DMS53 treated with DMSO at 0.1 percent for 48 hours (cell line): ENCODE data around the gene KCTD11.

ENCODE experiments used
- DNase-seq: peaks from one replicate; lab custom pipeline; 2025; ENCODE audit not compliant: unreplicated experiment; lab: John Stamatoyannopoulos, UW

Gene KCTD11

GRCh38 chr17:7403977-7404736, 52.2 kb downstream of the KCTD11 start, which contains the start of gene TMEM256:
TMEM256 (minus strand) TSS chr17:7404097; CDS start chr17:7404084, 13 bp downstream.
- DNase-seq = peak; percentile 100
